IPS-18a (cell line): ENCODE results near the gene SPNS3.

ENCODE experiments used
- H3K27ac ChIP-seq: one replicate; pipeline ENCODE4 v1.5.1; 2013; ENCODE audit warnings: low read length
- H3K27me3 ChIP-seq: one replicate; pipeline ENCODE4 v1.6.1; 2013; ENCODE audit warnings: mild to moderate bottlenecking, low read length; ENCODE audit not compliant: control insufficient read depth, insufficient read depth
- H3K36me3 ChIP-seq: one replicate; pipeline ENCODE4 v1.6.1; 2013; ENCODE audit warnings: low read depth, low read length; ENCODE audit not compliant: control insufficient read depth
- H3K4me1 ChIP-seq: one replicate; pipeline ENCODE4 v1.6.1; 2013; ENCODE audit warnings: low read depth, low read length; ENCODE audit not compliant: control insufficient read depth
- H3K4me3 ChIP-seq: one replicate; pipeline ENCODE4 v1.5.1; 2013; ENCODE audit warnings: low read length
- H3K9ac ChIP-seq: one replicate; pipeline ENCODE4 v1.6.1; 2013; ENCODE audit warnings: mild to moderate bottlenecking, low read length, moderate library complexity
- H3K9me3 ChIP-seq: one replicate; pipeline ENCODE4 v1.6.1; 2013; ENCODE audit warnings: low read depth, low read length; ENCODE audit not compliant: control insufficient read depth

The SPNS3 gene

DNA sequence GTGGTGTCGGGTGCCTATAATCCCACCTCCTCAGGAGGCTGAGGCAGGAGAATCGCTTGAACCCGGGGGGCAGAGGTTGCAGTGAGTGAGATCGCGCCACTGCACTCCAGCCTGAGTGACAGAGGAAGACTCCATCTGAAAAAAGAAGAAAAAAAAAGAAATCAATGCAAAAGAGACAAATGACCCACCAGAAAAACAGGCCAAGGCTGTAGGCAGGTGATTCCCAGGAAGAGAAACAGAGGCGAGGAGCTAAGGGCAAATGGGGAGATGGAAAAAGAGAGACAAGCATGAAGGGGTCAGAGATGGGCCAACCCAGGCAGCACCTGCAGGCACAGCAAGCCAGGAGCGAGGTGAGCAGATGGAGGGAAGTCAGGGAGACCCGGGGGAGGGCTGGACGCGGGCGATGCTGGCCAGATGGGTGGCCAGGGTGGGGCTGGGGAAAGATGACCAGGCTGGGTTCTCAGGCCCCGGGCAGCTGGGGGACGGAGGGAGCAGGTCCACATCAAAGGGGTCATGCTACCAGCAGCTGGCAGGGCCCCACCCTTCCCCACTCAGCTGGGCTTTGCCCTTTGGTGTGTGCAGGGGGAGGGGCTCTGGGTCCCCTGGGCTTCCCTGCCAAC lies 95.9 kb downstream of the SPNS3 start:
- Histone ChIP-seq H3K36me3 (no peaks in the 10 kb centered on the region), H3K27me3 (peaks cover 99% of the 10 kb centered on the region), H3K4me1 (no peaks in the 10 kb centered on the region)

DNA sequence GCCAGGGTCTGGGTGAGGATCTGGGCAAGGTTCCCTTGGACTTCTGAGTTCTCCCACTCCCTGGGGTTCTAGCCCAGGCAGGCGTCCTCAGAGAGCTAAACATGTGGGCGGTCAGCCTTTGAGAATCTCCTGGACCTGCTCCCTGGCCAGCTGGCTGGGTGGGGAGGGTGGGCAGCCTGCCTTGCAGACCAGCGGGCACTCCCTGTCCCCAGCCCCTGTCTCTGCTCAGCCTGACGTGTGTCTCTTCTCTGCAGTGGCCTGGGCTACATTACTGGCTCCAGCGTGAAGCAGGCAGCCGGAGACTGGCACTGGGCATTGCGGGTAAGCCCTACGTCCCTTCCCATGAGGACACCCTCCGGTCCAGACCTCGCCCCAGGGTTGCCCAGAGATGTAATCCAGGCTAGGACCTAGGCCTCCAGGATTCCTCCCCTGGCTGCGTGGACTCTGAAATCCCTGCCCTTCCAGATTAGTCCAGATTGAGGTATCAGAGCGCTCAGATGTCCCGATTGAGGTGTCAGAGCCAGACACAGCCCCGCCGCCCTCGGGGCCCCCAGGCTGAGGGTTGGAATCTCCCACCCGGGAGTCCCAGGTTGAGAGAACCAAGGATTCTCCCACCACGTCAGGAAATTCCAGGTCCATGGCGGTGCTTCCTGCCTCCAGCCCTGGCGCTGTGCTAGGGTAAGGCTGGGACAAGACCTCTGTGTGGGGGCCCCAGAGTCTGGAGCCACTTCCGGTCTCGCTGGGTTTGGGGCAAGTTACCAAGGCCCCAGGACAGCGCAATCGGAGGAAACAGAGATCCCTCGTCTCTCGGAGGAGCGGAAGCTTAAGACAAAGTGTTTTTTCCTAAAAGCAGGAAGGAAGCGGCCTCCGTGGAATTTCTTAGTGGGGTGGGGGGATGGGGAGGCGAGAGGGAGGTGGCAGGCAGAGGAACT lies 97.3 kb downstream of the SPNS3 start:
- H3K4me1 ChIP-seq, result no peaks in the 10 kb centered on the region
- H3K27me3 ChIP-seq, result peaks cover 91% of the 10 kb centered on the region
- no peak overlapping the region for H3K4me3 ChIP-seq

More for the DNA sequence above, 95.9 kb downstream of the SPNS3 start:
- Histone ChIP-seq H3K9me3 (no peaks in the 10 kb centered on the region), H3K9ac (no peak overlapping the region), H3K4me3 (no peak overlapping the region), H3K27ac (no peak overlapping the region)

DNA sequence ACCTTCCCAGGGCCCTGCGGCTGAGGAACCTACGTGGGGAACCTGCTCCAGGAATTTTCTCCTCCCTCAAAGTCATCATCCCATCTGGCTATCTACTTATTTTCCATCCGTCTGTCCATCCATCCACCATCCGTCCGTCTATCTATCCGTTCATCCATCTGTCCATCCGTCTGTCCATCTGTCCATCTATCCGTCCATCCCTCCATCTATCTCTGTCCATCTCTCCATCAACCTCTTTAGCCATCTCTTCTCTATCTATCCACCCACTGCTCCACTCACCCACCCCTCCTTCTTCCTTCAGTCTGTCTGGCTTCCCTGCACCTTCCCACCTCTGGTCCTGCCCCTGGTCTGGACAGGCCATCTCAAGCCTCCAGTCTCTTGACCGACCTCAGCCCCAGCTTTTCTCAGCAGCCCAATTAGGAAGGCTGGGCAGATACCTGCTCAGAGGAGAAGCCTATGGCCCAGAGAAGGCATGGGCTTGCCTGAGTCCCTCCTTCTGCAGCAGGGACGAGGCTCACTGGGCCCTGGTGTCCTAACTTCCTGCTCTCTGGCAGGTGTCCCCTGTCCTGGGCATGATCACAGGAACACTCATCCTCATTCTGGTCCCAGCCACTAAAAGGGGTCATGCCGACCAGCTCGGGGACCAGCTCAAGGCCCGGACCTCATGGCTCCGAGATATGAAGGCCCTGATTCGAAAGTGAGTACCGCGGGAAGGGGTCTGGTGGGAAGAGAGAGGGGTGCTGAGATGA lies 98.4 kb downstream of the SPNS3 start:
- no peak overlapping the region for H3K27ac ChIP-seq
- peaks cover 81% of the 10 kb centered on the region for H3K27me3 ChIP-seq
- no peaks in the 10 kb centered on the region for H3K4me1 ChIP-seq
- H3K9me3 ChIP-seq, result no peaks in the 10 kb centered on the region
- no peak overlapping the region for H3K4me3 ChIP-seq
- no peak overlapping the region for H3K9ac ChIP-seq
- no peaks in the 10 kb centered on the region for H3K36me3 ChIP-seq

More for the DNA sequence above, 97.3 kb downstream of the SPNS3 start:
- Histone ChIP-seq H3K27ac (no peak overlapping the region), H3K9ac (no peak overlapping the region), H3K36me3 (no peaks in the 10 kb centered on the region), H3K9me3 (no peaks in the 10 kb centered on the region)

GRCh38 chr17:4532860-4533522 lies 99.3 kb downstream of the SPNS3 start:
- H3K4me3 ChIP-seq, result no peak overlapping the region
- no peak overlapping the region for H3K27ac ChIP-seq
- H3K36me3 ChIP-seq, result peaks cover 2% of the 10 kb centered on the region
- no peak overlapping the region for H3K9ac ChIP-seq
- no peaks in the 10 kb centered on the region for H3K9me3 ChIP-seq
- peaks cover 72% of the 10 kb centered on the region for H3K27me3 ChIP-seq
- H3K4me1 ChIP-seq, result no peaks in the 10 kb centered on the region

DNA sequence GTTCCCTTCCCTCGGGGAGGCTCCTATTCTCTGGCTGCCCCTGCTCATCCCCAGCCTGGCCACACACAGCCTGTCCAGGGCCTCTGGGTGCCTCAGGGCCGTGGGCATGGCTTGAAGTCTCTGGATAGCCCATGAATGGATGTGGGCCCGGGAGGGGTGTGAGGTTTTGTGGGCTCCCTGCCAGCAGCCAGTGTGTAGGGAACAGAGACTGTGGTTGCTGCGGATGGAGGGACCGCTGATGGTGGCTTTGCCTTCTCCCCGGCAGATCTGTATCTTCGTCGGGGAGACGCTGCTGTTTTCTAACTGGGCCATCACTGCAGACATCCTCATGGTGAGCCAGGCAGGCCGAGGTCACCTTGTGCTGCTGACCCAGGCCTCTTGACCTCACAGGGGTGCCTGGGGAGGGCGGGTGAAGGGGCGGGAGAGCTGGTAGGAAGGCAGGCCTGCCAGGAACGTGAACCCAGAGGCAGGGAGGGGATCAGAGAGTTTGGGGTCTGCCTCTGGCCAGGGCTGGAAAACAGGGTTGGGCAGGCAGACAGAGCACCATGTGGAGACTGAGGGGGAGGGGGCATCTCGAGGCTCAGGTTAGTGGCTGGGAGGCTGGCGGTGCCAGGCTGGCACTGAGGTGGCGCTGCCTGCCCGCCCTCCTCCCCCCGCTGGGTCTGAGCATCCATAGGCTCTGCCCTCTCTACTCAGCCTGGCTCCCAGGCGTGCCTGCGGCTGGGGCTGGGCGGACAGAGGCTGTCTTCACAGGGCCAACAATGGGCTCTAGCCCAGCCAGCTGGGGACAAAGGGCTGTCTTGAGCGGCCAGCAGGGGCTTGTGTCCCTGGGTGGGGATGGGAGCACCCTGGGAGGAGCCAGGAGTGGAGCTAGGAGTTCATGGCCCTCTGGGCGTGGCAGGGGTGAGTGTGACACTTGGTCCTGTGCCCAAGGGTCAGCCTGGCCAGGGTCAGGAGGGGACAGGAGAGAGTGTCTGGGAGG lies 100.1 kb downstream of the SPNS3 start:
- H3K9me3 ChIP-seq, result no peaks in the 10 kb centered on the region
- H3K4me3 ChIP-seq, result no peak overlapping the region
- no peak overlapping the region for H3K9ac ChIP-seq
- no peaks in the 10 kb centered on the region for H3K4me1 ChIP-seq
- H3K27me3 ChIP-seq, result peaks cover 64% of the 10 kb centered on the region
- peaks cover 10% of the 10 kb centered on the region for H3K36me3 ChIP-seq
- no peak overlapping the region for H3K27ac ChIP-seq

- Histone ChIP-seq H3K9me3 (no peaks in the 10 kb centered on the region), H3K4me1 (no peaks in the 10 kb centered on the region), H3K36me3 (peaks cover 17% of the 10 kb centered on the region), H3K9ac (no peak overlapping the region), H3K4me3 (no peak overlapping the region), H3K27ac (no peak overlapping the region), H3K27me3 (peaks cover 57% of the 10 kb centered on the region)
Observed at GRCh38 chr17:4534515-4534914, 100.8 kb downstream of the SPNS3 start.

GRCh38 chr17:4534928-4535666 lies 101.4 kb downstream of the SPNS3 start:
- Histone ChIP-seq H3K4me1 (no peaks in the 10 kb centered on the region), H3K27ac (no peak overlapping the region), H3K36me3 (peaks cover 22% of the 10 kb centered on the region), H3K4me3 (no peak overlapping the region), H3K9ac (no peak overlapping the region), H3K9me3 (no peaks in the 10 kb centered on the region), H3K27me3 (peaks cover 52% of the 10 kb centered on the region)

DNA sequence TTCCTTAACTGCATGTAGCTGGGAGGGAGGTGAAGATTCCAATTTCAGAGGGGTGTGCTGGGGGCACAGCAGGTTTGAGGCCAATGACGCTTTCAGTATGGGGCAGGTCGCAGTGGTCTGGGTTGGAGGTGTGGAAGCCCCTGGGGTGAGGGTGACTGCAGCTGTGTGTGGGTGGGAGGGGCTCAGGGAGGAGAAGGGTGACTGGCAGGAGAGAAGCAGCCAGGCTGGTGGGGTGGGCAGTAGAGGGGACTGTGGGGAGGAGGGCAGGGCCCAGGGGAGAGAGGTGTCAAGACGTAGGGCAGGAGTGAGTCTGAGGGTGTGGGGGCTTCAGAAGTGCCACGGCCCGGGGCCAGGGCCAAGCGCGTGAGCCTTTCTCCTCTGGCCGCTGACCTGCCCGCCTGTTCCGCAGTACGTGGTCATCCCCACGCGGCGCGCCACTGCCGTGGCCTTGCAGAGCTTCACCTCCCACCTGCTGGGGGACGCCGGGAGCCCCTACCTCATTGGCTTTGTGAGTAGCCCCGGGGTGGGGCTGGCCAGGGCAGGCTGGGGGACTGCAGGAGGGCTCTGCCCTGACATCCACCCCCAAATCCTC lies 102.0 kb downstream of the SPNS3 start:
- Histone ChIP-seq H3K4me1 (no peaks in the 10 kb centered on the region), H3K9me3 (no peaks in the 10 kb centered on the region), H3K36me3 (peaks cover 23% of the 10 kb centered on the region), H3K27ac (no peak overlapping the region), H3K4me3 (no peak overlapping the region), H3K9ac (no peak overlapping the region), H3K27me3 (peaks cover 45% of the 10 kb centered on the region)

DNA sequence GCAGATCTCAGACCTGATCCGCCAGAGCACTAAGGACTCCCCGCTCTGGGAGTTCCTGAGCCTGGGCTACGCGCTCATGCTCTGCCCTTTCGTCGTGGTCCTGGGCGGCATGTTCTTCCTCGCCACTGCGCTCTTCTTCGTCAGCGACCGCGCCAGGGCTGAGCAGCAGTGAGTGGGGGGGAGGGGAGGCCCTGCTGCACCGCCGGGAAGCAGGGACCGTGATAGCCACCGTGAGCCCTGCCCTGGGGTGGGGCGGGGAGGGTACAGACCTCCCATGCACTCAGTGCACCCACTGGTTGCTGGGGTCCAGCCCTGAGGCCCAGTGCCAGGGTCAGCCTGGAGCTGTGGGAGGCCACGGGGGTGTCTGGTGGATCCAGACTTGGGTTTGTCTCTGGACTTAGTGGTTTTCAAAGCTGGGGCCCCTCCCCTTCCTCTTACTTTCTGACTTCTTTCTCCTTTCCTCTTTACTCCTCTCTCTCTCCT lies 102.6 kb downstream of the SPNS3 start:
- no peak overlapping the region for H3K4me3 ChIP-seq
- H3K36me3 ChIP-seq, result peaks cover 27% of the 10 kb centered on the region
- H3K9ac ChIP-seq, result no peak overlapping the region
- H3K9me3 ChIP-seq, result no peaks in the 10 kb centered on the region
- H3K27me3 ChIP-seq, result peaks cover 40% of the 10 kb centered on the region
- no peaks in the 10 kb centered on the region for H3K4me1 ChIP-seq
- H3K27ac ChIP-seq, result no peak overlapping the region
